Measurements from ENCODE around the gene FCRL3.

Gene FCRL3

DNA sequence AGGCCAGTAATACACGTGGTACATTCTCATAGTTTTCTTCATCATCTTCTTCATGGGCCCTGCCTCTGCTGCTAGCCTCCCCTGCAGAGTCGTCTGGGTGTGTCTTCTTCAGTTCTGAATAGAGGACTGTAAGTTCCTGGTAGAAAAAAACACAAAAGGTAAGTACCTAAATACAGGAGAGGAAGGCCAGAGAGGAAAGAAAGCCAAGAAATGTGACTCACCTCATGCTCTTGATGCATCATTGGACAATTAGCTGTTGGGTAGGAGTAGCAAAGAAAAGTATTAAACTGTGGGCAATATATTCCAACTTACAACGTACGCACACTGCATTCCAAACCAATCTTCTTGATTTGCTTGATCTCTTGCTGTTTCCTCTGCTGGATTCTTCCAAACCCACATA, 21.8 kb downstream of the FCRL3 start:
- no peak for DNase-seq (ENCODE audit: low read depth)

- no peak for DNase-seq (ENCODE audit: low read depth)
These were observed 27.6 kb downstream of the FCRL3 start for GRCh38 chr1:157673008-157673407.

DNA sequence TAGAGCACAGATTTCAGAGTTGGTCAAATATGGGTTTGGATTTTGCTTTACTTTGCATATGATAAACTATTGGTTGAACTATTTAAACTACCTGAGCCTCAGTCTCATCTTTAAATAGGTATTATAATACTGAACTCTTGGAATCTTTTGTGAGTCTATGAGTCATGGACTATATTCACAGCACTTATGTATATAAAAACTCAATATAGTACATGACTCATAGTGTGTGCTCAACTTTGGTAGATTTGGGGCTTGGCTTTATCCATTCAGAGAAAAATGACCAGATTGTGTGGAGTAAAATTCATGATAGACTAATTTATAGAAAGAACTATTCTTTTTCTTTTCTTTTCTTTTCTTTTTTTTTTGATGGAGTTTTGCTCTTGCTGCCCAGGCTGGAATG, 28.7 kb downstream of the FCRL3 start:
- DNase-seq (ENCODE audit: low read depth) = no peak

DNA sequence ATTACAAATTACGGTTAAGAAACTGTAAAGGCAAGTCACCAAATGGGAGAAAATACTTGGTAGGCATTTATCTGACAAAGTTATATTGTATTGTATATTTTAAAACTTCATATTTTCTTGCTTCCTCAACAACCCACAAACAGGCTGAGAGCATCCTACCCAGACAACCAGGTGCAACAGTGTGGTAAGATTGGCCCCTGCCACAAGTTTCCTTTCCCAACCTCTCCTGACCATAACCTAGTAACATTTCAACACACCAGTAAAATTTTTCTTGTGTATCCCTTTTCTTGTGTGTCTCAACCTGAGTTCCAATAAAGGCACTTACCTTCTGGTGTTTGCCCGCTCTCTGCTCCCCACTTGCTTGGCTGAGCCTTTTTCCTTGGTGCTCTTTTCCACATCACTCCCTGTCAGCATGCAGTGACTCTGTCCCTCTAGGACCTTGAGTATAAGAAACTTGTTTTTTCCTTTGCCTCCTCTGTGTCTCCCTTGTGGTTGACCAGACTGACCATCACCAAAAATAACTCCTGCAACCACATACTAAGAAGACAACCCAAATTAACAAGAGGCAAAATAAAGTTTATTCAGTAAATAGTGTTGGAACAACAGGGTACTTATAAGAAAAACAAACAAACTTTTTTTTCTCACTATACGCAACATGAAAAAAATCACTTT, 40.9 kb downstream of the FCRL3 start:
- DNase-seq (ENCODE audit: low read depth) = no peak

- no peak for DNase-seq (ENCODE audit: low read depth)
These were observed 42.0 kb downstream of the FCRL3 start for GRCh38 chr1:157658571-157658970.

DNA sequence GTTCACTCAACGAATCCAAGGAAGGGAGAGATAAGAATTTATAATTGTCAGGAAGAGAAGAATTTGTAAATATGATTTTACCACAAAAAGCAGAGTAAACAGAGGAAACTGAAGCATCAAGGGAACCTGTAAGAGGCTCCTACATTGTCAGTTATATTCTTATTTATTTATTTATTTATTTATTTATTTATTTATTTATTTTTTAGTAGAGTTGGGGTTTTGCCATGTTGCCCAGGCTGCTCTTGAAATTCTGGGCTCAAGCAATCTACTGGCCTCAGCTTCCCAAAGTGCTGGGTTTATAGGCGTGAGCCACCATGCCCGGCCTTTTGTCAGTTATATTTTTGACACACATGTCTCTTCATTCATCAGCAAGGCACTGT, 47.1 kb downstream of the FCRL3 start:
- DNase-seq (ENCODE audit: low read depth) = no peak

GRCh38 chr1:157652859-157653493, 47.6 kb downstream of the FCRL3 start:
- DNase-seq (ENCODE audit: low read depth) = no peak

DNA sequence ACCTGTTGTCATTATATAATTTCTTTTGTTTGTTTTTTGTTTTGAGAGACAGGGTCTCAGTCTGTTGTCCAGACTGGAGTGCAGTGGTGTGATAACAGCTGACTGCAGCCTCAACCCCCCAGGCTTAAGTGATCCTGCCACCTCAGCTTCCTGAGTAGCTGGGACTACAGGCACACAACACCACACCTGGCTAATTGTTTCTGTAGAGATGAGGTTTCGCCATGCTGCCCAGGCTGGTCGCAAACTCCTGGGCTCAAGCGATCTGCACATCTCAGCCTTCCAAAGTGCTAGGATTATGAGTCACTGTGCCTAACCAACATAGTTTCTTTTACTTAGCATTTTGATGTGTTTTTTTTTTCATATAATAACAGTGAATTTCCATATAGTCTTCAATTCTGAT, 52.3 kb downstream of the FCRL3 start:
- DNase-seq (ENCODE audit: low read depth) = no peak

DNA sequence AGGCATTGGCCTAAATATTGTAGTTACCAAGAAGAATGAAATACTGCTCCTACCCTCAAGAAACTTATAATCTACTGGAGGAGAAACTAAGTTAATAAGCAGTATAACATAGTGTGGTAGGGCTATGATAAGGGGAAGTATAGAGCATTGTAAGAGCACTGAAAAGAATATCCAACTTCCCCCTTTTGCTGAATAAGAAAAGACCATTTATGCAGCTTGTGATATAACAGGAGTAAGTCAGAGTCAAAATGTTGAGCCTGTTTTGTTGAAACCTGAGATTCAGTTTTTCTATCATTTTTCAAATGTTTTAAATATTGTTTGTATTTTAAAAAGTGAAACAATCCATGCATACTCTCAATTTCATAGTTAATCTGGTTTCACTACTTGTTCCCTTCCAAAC, 54.4 kb downstream of the FCRL3 start:
- DNase-seq (ENCODE audit: low read depth) = no peak

DNA sequence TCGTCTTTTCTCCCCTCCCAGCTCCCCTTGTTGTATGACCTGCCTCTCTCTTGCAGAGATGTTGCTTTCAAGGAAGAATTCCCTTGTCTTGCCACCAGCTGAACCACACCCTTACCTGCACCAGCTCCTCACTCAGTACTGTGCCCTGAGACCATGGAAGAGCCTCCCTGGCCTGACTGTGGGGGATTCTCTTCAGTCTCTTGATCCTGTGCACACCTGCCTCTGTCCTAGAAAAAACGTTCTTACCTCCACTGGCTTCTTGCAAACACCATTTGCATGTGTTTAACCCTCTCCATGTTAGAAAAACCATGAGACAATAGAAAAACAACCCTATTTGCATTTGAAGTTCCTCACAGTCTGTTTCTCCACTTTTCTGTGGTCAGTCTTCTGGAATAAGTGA, 59.4 kb downstream of the FCRL3 start:
- no peak for DNase-seq (ENCODE audit: low read depth)

- no peak for DNase-seq (ENCODE audit: low read depth)
These were observed 60.8 kb downstream of the FCRL3 start for GRCh38 chr1:157639800-157640199.

DNA sequence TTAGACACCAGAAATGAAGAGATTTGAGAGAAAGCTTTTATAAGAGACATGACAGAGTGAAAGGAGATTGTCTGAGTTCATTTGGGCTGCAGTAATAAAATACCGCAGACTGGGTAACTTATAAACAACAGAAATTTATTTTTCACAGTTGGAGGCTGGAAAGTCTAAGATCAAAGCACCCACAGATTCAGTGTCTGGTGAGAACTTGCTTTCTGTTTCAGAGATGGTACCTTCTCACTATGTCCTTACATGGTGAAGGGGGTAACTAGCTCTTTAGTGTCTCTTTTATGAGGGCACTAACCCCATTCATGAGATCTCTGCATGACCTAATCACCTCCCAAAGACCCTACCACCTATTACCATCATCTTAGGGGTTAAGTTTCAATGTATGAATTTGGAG, 71.8 kb downstream of the FCRL3 start:
- no peak for DNase-seq (ENCODE audit: low read depth)

Data from HS-27A (cell line).